Bronchial epithelial cell (primary cell): ENCODE data around the gene LGR5. TPM values are rescaled to one million over a fixed set of nuclear protein-coding genes. Genes with fewer than 3 reads are reported as not detected.

ENCODE experiments used
- DNase-seq: peaks from one replicate; pipeline ENCODE4 v3.0.0-alpha.2; 2010; ENCODE audit warnings: low read depth
- FAIRE-seq: peaks from 2 replicates; lab custom pipeline; 2011; peaks lifted over from hg19 to GRCh38; lab: Jason Lieb, UNC
- H3K27me3 ChIP-seq: 2 replicates; pipeline ENCODE4 v1.5.1; 2011; ENCODE audit warnings: low read length; ENCODE audit not compliant: control insufficient read depth, insufficient read depth
- H3K36me3 ChIP-seq: 2 replicates; pipeline ENCODE4 v1.5.1; 2011; ENCODE audit warnings: low read length; ENCODE audit not compliant: control insufficient read depth, insufficient read depth
- H3K4me3 ChIP-seq: 2 replicates; pipeline ENCODE4 v1.5.1; 2011; ENCODE audit warnings: mild to moderate bottlenecking, low read depth, low read length, control low read depth
- total RNA-seq: library from RNA; depleted of rRNA; stranded (reverse); fragments of >200 nt; gene quantifications from 2 replicates; pipeline ENCODE4 v1.2.1, GENCODE V29; 2014
- TF ChIP-seq, protein P1 (sequence below): IDR thresholded peaks from 2 replicates; pipeline ENCODE4 v1.5.1; 2011; ENCODE audit warnings: mild to moderate bottlenecking, moderate library complexity, low read length, control low read depth, inconsistent platforms; ENCODE audit not compliant: insufficient read depth, severe bottlenecking

LGR5 gene
- total RNA-seq, 1 donor from 2014 or later: not detected

- H3K4me3 ChIP-seq: no peak overlapping the region
- no peak for FAIRE-seq
- TF ChIP-seq, protein P1, sequence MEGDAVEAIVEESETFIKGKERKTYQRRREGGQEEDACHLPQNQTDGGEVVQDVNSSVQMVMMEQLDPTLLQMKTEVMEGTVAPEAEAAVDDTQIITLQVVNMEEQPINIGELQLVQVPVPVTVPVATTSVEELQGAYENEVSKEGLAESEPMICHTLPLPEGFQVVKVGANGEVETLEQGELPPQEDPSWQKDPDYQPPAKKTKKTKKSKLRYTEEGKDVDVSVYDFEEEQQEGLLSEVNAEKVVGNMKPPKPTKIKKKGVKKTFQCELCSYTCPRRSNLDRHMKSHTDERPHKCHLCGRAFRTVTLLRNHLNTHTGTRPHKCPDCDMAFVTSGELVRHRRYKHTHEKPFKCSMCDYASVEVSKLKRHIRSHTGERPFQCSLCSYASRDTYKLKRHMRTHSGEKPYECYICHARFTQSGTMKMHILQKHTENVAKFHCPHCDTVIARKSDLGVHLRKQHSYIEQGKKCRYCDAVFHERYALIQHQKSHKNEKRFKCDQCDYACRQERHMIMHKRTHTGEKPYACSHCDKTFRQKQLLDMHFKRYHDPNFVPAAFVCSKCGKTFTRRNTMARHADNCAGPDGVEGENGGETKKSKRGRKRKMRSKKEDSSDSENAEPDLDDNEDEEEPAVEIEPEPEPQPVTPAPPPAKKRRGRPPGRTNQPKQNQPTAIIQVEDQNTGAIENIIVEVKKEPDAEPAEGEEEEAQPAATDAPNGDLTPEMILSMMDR: no peak
- DNase-seq: no peak
- H3K36me3 ChIP-seq: no peaks in the 10 kb centered on the region
- H3K27me3 ChIP-seq: peaks cover 10% of the 10 kb centered on the region
Observed at GRCh38 chr12:71447691-71448132, 8.1 kb downstream of the LGR5 start.

GRCh38 chr12:71448150-71448581, 8.6 kb downstream of the LGR5 start:
- FAIRE-seq (no peak), DNase-seq (no peak)
- TF ChIP-seq, protein P1: no peak

GRCh38 chr12:71449373-71450070, 9.9 kb downstream of the LGR5 start:
- TF ChIP-seq, protein P1: no peak
- peaks cover 4% of the 10 kb centered on the region for H3K27me3 ChIP-seq
- no peak for DNase-seq
- FAIRE-seq: no peak
- H3K36me3 ChIP-seq: no peaks in the 10 kb centered on the region
- H3K4me3 ChIP-seq: no peak overlapping the region

More at GRCh38 chr12:71448150-71448581, 8.6 kb downstream of the LGR5 start:
- Histone ChIP-seq H3K4me3 (no peak overlapping the region), H3K36me3 (no peaks in the 10 kb centered on the region), H3K27me3 (peaks cover 6% of the 10 kb centered on the region)

DNA sequence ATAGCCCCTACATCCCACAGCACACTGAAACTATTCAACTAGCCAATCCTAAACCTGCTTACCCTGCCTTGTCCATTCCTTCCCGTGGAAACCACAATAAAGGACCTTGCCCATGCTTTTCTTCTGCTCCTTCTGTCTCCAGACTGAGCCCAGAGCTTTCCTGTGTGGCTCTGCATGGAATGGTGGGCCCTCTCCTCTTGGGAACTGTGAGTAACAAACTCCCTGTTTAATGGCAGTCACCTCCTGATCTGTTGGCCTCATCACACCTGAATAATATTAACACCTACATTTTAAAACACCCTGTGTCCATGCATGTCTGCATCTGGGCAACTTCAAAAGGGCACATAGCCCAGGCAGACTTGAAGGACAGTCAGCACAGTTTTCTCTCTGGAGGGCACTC, 12.4 kb downstream of the LGR5 start:
- TF ChIP-seq, protein P1: no peak
- no peak for DNase-seq
- no peak for FAIRE-seq
- H3K4me3 ChIP-seq: no peak overlapping the region
- H3K36me3 ChIP-seq: no peaks in the 10 kb centered on the region
- peaks cover 4% of the 10 kb centered on the region for H3K27me3 ChIP-seq

GRCh38 chr12:71455028-71455737, 15.6 kb downstream of the LGR5 start:
- DNase-seq (no peak), FAIRE-seq (peak; percentile 18)
- Histone ChIP-seq H3K4me3 (no peak overlapping the region), H3K27me3 (peaks cover 4% of the 10 kb centered on the region), H3K36me3 (no peaks in the 10 kb centered on the region)
- TF ChIP-seq, protein P1: no peak
